NK-92 (cell line): ENCODE results near the gene LAIR2.
"Not testable (repeated sequence)": the region's sequence is repeated elsewhere in the genome, so short reads cannot be mapped to it uniquely, and the experiment has no call there.

Experiments
- DNase-seq: peaks from one replicate; lab custom pipeline; 2025; ENCODE audit not compliant: unreplicated experiment; lab: John Stamatoyannopoulos, UW

Gene LAIR2

DNA sequence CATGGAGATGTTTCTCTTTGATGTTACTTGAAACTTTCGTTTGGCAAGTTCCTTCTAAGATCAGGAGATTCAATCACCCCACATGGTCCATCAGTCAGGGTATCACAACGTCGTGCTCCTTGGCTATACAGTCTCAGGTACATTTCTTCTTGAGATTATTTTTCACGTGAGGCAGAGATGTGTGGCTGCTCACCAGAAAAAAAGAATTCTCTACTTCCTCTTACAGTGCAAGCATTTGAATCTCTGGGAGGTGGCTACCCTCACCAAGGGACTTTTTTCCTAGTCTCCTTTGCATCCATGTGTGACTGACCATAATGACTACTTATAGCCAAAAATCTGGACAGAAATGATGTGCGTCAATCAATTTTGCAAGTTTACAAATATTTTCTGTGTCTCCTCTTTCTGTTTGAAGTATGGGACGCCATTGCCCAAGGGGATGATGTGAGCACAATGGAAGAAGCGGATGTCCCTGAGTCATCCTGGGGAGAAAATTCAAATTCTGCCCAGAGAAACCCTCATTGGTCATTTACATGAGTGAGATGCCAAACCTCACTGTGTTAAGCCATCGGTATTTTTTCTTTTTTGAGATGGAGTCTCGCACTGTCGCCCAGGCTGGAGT lies 8.6 kb upstream of the LAIR2 start:
- no peak for DNase-seq

DNA sequence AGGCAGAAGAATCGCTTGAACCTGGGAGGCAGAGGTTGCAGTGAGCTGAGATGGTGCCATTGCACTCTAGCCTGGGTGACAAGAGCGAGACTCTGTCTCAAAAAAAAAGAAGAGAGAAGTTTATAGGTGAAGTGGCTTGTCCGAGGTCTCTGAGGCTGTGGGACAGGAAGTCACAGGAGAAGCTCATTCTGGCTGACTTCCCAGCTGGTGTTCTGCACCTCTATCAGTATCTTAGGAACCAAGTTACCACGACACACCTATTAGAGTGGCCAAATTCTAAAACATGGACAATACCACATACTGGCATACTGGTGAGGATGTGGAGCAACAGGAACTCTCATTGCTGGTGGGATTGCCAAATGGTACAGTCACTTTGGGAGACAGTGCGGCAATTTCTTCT lies 7.3 kb upstream of the LAIR2 start:
- not testable (repeated sequence) for DNase-seq

DNA sequence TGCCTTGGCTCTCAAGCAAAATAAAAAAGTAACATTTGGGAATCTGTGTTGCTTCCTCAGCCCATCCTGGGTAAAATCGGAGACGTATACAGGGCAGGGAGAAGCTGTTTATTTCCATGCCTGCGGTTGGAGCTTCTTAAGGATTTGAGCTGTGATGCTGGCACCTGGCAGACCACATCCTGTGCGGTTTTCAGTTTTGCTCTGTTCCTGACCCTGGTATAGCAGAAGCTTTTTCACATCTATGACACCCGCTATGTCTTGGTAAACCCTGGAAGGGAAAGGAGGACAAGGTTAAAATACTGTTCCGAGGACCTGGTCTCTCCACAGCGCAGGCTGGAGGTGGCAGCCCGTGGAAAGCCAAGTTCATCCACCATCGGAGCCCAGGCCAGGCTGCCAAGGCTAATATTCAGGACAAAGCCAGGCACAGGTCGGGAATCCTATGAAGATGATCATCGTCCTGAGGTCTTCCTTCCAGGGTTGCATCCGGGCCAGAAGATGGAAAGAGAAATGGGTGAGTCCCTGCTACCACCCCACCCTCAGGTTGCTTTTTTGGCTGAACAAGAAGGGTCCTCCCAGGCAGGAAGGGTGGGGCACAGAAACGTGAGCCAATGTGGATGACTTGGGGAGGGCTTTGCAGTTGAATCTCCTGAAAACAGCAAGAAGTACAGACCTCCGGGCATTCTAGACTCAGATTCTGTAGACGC lies 4.7 kb upstream of the LAIR2 start:
- DNase-seq = not testable (repeated sequence)

DNA sequence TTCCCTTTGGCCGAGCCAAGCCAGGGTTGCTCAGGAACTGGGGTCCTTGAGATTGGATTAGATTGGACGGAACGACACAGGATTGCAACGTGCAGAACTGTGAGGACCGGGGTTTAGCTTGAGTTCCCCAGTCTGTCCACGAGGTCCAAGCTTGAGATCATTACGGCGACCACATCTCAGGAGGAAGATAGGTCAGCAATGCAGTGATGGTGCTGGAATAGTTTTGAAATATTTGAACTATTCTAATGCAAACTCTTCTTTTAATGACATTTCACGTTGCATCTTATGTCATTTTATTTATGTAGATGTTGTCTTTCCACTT lies 4.2 kb upstream of the LAIR2 start:
- DNase-seq = not testable (repeated sequence)

DNA sequence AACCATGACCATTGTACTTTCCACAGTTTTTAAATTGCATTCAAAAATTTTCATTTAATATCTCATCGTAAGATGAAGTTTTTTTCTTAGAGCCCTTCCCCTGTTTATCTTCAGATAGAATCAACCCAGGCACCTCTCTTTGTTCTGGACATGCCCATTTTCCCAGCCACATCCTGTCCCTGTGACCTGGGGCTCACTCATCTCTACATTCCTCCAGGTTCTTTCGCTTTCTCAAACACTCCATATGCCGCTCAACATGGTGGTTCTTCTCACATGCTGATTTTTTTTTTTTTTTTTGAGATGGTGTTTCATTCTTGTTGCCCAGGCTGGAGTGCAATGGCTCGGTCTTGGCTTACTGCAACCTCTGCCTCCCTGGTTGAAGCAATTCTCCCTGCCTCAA lies 2.9 kb downstream of the LAIR2 start:
- not testable (repeated sequence) for DNase-seq

DNA sequence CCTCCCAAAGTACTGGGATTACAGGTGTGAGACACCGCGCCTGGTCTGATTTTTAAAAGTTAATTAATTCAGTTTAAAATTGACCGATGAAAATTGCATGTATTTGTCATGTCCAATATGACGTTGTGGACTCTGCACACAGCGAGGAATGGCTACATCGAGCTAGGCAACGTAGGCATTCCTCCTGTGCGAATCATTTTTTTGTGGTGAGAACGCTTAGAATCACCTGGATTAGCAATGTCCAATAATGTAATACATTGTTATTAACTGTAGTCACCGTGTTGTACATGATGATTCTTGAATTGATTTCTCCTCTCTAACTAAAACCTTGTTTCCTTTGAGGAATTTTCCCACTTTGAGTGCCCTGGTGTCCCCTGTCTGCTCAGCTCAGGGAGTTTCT lies 3.4 kb downstream of the LAIR2 start:
- no peak for DNase-seq

DNA sequence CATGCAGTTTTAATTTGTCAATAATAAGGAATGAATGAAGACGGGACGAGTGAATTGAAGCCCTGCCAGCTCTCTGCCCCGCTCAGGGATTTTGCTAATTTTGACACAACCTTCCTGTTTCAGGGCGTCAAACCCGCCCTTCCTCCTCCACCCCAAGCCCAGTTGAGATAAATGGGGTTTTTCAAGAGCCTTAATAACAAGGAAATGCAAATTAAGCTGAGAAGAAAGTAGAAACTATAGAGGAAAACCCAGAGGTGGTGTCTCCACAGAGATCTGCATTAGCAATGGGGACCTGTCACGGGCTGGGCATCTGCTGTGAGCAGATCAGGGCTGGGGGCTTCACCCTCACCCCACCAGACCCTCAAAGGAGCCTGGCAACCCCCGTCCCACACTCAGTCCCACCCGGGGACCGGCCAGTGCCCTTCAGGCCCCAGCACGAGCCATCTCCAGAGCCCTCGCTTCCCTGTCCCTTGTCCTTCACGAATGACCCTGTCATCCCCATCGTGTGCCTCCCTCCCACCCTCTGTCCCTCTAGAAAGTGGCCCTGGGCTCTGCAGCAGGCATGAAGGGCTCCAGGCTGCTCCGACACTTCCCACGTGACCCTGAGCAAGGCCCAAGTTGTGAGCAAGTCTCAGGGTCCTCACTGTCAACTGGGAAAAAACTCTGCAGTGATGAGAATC lies 4.5 kb downstream of the LAIR2 start:
- not testable (repeated sequence) for DNase-seq

DNA sequence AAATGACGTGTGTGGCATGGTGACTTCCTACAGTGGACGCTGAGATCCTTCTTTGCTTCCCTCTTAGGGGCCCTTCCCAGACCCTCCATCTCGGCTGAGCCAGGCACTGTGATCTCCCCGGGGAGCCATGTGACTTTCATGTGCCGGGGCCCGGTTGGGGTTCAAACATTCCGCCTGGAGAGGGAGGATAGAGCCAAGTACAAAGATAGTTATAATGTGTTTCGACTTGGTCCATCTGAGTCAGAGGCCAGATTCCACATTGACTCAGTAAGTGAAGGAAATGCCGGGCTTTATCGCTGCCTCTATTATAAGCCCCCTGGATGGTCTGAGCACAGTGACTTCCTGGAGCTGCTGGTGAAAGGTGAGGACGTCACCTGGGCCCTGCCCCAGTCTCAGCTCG lies 5.2 kb downstream of the LAIR2 start:
- DNase-seq = no peak

DNA sequence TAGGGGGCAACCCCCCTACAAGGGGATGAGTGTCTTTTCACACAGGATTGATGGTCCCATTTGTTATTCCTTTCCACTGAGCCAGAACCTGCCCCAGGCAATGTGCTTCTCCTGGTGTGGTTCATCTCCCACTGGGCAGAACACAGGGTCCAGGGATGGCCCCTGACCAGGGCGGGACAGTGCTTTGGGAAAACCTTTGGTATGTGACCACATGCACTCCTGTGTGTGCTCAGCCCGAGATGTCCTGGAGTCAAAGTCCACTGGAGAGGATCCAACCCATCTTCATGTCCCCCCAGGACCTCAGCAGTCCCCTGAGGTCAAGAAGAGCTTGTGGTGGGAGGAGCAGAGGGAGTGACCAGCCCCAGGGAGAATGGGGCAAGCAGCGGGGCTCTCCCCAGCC lies 5.9 kb downstream of the LAIR2 start:
- DNase-seq = not testable (repeated sequence)

DNA sequence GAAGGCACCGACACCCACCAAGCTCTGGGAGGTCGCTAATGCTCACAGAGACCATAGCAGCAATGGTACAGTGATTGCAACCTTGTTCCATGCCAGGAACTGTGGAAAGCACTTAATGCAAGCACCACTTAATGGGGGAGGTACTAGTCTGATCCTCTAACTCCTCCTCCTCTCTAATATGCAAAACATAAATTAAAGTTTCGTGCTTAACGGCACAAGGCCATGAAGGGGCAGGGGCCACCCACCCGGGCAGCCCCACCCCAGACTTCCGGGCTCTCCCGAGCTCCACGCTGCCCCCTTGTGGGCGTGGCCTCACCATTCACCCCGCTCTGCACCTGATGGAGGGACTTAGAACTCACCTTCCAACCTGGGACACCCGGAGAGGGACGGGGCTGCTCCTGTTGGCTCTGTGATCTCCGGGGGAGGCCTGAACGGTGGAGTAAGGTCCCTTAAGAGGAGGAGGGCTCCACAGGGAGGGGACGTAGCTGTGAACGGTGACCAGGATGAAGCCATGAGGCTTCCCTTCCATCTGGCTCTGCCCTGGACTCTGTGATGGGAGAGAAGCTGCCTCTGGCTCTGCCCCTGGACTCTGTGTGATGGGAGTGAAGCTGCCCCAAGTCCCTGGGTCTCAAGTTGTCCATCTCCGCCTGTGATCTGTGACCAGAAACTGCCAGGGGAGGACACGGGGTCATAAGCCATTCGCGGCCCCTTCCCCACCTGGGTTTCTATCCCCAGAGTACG lies 6.7 kb downstream of the LAIR2 start:
- DNase-seq = not testable (repeated sequence)

DNA sequence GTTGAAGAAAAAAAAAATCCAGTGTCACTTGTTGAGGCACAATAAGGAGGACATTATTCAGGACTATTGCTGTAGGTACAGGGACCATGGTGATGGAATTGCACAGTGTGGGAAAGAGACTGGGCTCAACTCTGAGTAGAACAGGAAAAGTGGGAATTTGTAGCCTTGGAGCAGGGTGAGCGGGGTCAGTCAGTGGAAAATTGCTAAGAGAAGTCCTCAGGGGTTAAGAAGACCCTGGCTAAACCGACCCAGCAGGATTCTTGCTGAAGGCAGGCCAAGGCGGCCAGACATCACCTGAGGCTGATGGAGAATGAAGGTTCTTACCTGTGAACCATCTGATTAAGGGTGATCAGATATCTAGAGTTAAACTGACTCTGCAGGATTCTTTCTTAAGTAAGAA lies 12.5 kb downstream of the LAIR2 start:
- no peak for DNase-seq

DNA sequence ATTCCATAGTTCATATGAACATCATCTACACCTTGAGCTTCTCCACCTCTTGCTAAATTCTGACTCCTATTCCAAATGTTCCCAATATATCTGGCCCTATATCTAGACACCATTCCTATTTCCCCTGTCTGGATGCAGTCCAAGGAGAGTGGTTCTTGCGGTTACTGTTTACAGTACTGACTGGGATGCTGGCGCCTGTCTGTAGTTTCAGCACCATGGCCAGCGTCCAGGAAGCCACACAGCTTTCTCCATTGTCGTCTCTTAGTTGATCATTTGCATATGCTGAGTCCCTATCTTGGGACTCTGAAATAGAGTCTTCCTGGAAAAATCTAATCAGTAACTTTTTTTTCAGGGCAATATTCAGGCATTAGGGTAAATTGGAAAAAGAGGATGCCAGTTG lies 14.9 kb downstream of the LAIR2 start:
- no peak for DNase-seq

DNA sequence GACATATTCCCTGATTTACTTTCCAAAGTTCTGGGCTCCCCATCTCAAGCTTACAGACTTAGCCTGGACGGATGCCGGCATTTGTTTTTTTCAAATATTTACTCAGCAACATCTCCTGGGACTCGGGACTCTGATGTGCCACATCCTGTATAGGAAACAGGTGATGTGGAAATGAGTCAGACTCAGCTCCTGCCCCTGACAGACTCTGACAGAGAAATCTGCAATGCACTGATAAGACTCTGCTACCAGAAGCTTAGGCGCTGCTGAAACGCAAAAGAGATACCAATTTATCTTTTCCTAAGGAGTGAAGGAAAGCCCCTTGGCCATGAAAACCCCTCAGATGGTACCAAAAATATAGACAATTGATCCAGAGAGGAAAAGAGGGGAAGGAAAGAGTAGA lies 16.2 kb downstream of the LAIR2 start:
- no peak for DNase-seq

DNA sequence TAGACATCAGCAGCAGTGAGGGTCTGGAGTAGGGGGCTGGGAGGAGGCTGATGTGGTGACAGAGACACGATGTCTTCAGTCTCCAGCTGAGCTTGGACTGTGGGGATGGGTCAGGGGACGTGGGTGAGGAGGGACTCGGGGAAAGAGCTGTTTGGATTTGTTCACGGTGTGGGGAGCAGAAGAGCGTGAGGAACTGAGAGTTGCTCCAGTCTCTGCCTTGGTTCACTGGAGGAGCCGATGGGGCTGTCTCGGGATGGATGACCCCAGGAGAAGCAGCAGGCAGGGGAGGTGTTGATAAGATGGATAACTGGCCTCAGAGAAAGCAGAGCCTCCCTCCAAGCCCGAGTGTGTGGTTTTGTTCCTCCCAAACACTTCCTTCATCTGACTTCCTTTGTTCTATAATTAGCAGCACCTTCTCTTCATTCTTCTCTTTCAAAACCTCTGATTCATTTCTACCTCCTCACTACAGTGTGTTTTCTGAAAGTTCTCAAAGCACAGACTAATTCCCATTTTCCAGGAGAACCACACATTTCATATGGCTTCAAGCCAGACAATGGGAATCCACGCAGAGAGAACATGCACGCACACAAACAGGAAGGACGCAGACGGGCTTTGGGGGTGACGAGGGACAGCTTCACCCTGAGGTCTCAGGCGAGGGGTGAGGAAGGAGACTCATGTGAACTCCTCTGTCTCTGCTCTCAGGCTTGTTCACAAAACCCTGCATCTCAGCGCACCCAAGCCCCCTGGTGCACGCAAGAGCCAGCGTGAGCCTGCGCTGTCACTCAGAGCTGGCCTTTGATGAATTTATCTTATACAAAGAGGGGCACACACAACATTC lies 18.6 kb downstream of the LAIR2 start:
- DNase-seq = no peak

DNA sequence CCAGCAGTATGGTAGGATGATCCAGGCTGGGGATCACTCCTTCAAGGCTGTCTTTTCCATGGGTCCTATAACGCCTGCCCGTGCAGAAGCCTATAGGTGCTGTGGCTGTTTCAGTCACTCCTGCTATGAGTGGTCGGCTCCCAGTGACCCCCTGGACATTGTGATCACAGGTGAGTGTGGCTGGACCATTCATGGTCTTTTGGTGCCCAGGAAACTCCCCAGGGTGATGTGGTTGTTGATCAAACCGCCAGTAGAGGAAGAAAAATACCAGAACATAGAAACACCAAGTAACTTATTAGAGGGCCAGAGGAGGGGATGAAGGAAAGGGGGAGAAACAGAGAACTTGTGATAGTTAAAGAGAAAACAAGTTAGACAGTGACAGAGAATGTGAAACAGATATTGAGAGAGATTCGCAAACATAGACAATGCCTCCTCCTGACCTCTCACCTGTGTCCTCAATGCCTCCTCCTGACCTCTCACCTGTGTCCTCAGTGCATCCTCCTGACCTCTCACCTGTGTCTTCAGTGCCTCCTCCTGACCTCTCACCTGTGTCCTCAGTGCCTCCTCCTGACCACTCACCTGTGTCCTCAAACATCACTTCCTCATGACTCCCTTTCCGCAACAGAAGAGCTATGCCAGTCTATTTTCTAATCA lies 19.4 kb downstream of the LAIR2 start:
- DNase-seq = no peak

DNA sequence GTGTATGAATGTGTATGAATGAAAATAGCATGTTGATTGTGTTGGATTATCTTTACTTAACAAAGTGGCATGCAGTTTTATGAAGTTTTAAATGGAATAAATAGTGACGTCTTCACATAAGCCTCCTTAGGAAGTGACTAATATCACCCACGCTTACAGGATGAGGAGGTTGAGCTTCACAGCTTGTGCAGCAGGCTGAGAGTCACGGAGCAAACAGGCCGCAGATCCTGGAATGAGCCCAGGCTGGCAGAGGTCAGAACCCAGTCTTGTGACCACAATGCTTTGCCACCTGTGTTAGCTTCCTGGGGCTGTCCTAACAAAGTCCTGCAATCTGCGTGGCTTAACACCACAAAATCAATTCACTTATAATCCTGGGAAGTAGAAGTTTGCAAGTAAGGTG lies 20.8 kb downstream of the LAIR2 start:
- DNase-seq = no peak

DNA sequence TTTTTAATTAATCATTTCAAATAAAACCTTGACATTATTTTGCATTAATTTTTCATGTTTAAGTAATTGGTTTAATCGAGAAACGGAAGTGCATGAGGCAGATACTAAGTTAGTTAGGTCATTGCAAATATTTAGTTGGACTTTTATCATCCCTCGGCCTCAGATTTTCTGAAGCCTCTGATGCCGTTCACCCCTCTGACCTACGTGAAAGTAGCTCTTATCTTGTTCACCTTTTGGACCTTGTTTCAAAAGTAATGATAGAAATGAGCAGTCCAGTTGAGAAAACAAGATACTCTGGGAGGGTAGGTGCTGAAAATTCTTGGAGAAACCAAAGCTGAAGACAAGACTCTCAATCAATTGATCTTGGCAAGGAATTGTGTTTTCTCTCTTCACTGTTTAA lies 23.0 kb downstream of the LAIR2 start:
- DNase-seq = no peak

DNA sequence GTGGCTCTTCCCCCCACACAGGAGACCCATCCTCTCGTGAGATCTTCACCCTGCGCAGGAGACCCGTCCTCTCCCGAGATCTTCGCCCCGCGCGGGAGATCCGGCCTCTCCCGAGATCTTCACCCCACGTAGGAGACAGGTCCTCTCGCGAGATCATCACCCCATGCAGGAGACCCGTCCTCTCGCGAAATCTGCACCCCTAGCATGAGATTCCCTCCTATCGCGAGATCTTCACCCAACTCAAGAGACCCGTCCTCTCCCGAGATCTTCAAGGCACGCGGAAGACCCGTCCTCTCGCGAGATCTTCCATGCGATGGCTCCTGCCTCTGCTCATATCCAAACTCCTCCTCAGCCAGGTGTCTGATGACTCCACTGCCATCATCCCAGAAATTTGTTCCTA lies 24.3 kb downstream of the LAIR2 start:
- no peak for DNase-seq

DNA sequence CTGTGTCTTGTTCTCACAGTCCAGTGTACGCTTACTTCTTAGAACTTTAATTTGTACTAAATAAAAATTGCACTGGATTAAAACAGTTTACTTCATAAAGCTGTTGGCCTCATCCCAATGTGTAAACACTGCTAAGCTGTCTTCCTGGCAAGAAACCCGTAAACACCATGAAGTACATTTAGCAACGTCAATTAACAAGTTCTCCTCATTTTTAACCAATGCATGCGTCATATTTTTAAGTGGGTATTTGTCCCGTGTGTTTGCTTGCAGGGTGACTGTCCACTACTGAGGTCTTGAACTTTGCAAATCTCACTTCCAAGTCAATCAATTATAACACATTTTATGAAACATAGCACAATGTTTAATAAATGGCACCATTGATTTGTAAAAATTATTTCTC lies 28.2 kb downstream of the LAIR2 start:
- DNase-seq = no peak

DNA sequence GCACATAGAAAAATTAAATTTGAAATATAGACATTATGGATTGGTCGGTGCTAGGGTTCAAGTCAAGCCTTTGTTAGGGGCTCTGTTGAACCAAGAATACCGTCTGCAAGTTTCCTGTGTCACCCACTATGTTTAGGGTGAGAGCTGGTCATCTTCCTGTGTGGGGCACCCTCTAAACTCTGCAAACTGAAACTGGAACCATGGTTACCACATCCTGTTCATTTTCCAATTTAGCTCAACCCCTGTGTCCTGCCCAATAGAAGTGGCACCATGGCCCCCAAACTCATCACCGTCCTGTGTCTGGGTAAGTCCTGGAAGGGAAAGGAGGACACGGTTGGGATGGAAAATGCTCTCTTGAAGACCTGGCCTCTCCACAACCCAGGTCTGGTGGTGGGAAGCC lies 29.9 kb downstream of the LAIR2 start:
- DNase-seq = no peak

DNA sequence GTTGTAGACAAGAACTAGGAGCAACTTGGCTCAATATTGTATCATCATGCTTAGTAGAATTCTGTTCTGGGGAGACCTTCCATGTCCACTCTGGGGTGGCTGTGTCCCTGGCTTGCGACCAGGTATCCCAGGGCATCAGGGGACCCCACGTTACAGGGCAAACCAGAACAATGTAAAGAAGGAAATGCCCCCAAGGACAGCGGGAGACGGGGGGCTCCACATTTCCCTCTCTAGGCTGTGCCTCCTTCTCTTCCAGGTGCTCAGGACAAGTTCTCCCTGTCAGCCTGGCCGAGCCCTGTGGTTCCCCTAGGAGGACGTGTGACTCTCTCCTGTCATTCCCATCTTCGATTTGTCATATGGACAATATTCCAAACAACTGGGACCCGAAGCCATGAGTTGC lies 30.8 kb downstream of the LAIR2 start:
- DNase-seq = no peak
